ENCODE results near the gene SHISA7.
A peak's percentile ranks its signal among the peaks of the same experiment; 100 is the strongest.

SHISA7 gene

GRCh38 chr19:55488986-55489710 lies 46.0 kb upstream of the SHISA7 start:
- no peak for TF ChIP-seq CTCF (conservative IDR thresholded peaks at IDR 0.05; ENCODE audit: low read length)
- H3K4me3 ChIP-seq (ENCODE audit: low read length): peak overlapping the region; percentile 39
- DNase-seq (ENCODE audit: low read depth): peak; percentile 21

DNA sequence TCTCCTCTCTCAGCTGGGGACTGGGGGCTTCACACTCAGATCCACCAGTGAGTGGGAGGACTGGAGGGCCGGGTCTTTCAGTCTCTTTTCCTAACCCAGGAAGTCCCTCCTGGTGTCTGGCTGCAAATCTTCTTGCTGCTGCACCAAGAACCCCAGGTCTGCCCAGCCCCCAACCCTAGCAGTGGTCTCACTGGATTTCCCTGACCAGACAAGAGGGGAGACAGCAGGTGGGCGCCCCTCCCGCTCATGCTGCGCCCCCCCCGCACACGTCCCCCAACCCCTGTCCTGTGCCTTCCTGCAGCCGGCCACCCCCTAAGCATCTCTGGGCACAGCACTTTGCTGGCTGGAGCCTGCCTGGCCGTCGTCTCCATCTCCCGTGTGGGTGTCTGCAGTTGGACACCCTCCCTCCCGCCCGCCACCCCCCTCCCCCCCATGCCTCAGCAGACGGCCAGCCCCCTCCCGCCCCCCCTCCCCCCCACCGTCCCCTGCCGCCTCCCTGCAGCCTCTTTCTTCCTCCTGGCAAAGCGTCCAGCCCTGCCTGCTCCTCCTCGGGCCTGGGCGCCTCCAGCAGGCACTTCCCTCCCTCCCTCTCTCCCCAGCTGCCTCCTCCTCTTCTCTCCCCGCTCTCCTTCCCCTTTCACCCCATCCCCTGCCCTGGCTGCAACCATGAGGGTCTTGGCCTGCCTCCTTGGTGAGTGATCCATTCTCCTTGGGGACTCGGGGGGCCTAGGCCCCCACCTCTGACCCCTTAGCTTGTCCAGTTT lies 45.0 kb upstream of the SHISA7 start, which contains the start of gene SSC5D:
TSS of gene SSC5D (plus strand) at position 513 of the 764 bp plus-strand sequence. CDS start at position 667, 154 bp downstream.
- DNase-seq (ENCODE audit: low read depth): peak; percentile 51
- no peak for TF ChIP-seq CTCF (conservative IDR thresholded peaks at IDR 0.05; ENCODE audit: low read length)
- peak within 1 kb of the TSS; percentile 58 for H3K4me3 ChIP-seq (ENCODE audit: low read length)

DNA sequence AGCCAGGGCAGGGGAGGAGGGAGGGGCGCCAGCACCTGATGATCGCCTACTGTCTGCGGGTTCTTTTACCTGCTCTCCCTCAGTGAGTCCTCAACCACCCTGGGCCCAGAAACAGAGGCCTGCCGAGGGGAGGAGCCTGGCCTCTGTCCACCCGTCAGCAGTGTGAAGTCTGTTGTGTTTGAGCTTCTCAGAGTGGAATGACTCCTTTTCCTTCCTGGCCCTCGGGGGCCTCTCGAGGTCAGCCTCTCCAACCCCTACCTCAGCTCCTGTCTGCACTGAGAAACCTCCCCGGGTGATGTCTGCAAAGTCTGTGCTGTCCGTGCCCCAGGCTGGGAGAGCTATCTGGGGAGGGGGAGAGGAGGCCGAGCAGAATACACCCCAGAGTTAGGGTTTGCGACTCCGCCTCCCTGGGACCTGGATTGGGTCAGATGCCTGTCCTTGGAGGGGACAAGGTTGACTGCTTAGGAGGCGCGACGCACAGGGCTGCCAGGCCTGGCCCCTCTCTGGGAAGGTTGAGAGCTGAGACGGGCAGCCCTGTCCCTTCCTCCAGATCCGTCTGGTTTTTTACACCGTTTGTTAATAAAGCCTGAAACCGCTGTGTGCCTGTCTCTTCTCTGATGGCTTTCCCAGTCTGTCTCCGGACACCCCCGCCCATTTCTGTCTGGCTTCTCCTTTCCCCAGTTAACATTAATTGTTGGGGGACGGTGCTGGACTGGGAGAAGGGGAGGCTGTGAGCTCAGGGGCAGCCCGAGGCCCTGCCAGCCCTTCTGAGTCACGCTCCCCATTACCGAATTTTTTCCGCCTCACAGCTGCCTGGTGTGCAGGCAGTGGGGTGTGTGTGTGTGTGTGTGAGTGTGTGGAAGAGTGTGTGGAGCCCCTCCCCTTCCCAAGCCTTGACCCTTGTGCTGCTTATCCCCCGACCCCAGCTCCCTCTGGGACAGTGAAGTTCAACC lies 44.1 kb upstream of the SHISA7 start:
- TF ChIP-seq CTCF (conservative IDR thresholded peaks at IDR 0.05; ENCODE audit: low read length): no peak
- peak; percentile 95 for DNase-seq (ENCODE audit: low read depth)
- peak overlapping the region; percentile 42 for H3K4me3 ChIP-seq (ENCODE audit: low read length)

- H3K4me3 ChIP-seq (ENCODE audit: low read length): peak overlapping the region; percentile 42
- DNase-seq (ENCODE audit: low read depth): peak; percentile 30
- peak; percentile 34 for TF ChIP-seq CTCF (conservative IDR thresholded peaks at IDR 0.05; ENCODE audit: low read length)
Measured at GRCh38 chr19:55486043-55486970, 43.2 kb upstream of the SHISA7 start.

GRCh38 chr19:55485439-55486011 lies 42.4 kb upstream of the SHISA7 start:
- H3K4me3 ChIP-seq (ENCODE audit: low read length): peak overlapping the region; percentile 77
- TF ChIP-seq CTCF (conservative IDR thresholded peaks at IDR 0.05; ENCODE audit: low read length): no peak
- DNase-seq (ENCODE audit: low read depth): no peak
